BJ (cell line): Measurements from ENCODE around the gene PPIC. TPM values are rescaled to one million over a fixed set of nuclear protein-coding genes. Genes with fewer than 3 reads are reported as not detected.
"Not testable (repeated sequence)": the region's sequence is repeated elsewhere in the genome, so short reads cannot be mapped to it uniquely, and the experiment has no call there.

Source experiments
- CTCF ChIA-PET: fragments of 350-600 bp; formaldehyde crosslinking; extraction: SDS; loops from one replicate; lab custom pipeline; 2021; ENCODE audit warnings: antibody characterized with exemption, inconsistent platforms; lab: Yijun Ruan, JAX
- POLR2A ChIA-PET: fragments of 300-600 bp; sonication (Branson Sonifier 250); formaldehyde crosslinking; extraction: SDS; loops from one replicate; lab custom pipeline; 2021; ENCODE audit warnings: antibody characterized with exemption; lab: Charles Lee
- DNase-seq: peaks from one replicate; pipeline ENCODE4 v3.0.0-alpha.2; 2011; ENCODE audit warnings: low read depth
- H3K27me3 ChIP-seq: 2 replicates; pipeline ENCODE4 v1.6.0; 2011; ENCODE audit warnings: low read length; ENCODE audit not compliant: control insufficient read depth, insufficient read depth
- H3K36me3 ChIP-seq: 2 replicates; pipeline ENCODE4 v1.5.1; 2011; ENCODE audit warnings: low read length; ENCODE audit not compliant: control insufficient read depth, insufficient read depth
- H3K4me3 ChIP-seq: 2 replicates; pipeline ENCODE4 v1.5.1; 2011; ENCODE audit warnings: low read depth, mild to moderate bottlenecking, control low read depth, low read length
- CTCF ChIP-seq: IDR thresholded peaks from 2 replicates; pipeline ENCODE4 v1.5.1; 2011; ENCODE audit warnings: low read depth, mild to moderate bottlenecking, control low read depth, inconsistent platforms, low read length, moderate library complexity; ENCODE audit not compliant: insufficient read depth
- polyA plus RNA-seq: library from polyadenylated mRNA; depleted of rRNA; stranded (reverse); fragments of >200 nt; gene quantifications from 2 replicates; pipeline ENCODE4 v1.2.3, GENCODE V29; 2011; rRNA removed
- small RNA-seq: library from RNA; depleted of rRNA; stranded (forward); fragments of <200 nt; gene quantifications from one replicate; pipeline ENCODE3, GENCODE V24; 2012; ENCODE audit warnings: low replicate concordance, low read depth; ENCODE audit not compliant: insufficient read length

The PPIC gene
- polyA plus RNA-seq, 1 experiment: 62.3 TPM

DNA sequence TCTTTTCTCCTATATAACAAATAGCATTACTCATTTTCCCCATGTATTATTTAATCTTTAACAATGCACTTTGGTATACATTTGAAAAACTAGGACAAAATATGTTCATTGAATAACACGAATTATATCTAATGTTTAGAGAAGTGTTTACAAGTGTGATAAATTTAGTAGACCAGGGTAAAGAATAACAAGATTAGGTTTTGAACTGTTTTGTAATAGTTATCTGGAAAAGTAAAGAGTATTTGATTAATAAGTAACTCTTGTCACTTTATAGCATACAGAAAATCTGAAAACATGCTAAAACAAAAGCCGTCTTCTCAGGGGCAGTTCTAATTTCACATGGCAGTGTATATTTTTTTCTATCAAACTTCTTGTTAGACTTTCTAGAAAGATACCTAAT is 58.5 kb downstream of the PPIC start:
- H3K27me3 ChIP-seq: no peaks in the 10 kb centered on the region
- H3K36me3 ChIP-seq: no peaks in the 10 kb centered on the region
- ChIA-PET CTCF (no interaction called here), POLR2A (no interaction called here)
- TF ChIP-seq CTCF: no peak
- H3K4me3 ChIP-seq: no peak overlapping the region
- DNase-seq: no peak

- ChIA-PET CTCF (no interaction called here), POLR2A (no interaction called here)
- no peak overlapping the region for H3K4me3 ChIP-seq
- TF ChIP-seq CTCF: no peak
- no peak for DNase-seq
- no peaks in the 10 kb centered on the region for H3K27me3 ChIP-seq
- H3K36me3 ChIP-seq: no peaks in the 10 kb centered on the region
These were observed 59.2 kb downstream of the PPIC start for GRCh38 chr5:122977319-122977718.

GRCh38 chr5:122974251-122974650 is 62.3 kb downstream of the PPIC start:
- H3K36me3 ChIP-seq, H3K4me3 ChIP-seq, H3K27me3 ChIP-seq, DNase-seq, POLR2A ChIA-PET: not testable (repeated sequence)
- CTCF ChIA-PET: interaction anchor here (0.7 to 1.6 kb wide), 3 partner anchors 10 to 11 kb away, joined by 3 read pairs; no protein-coding TSS in a partner anchor

- H3K27me3 ChIP-seq, DNase-seq, CTCF ChIA-PET: not testable (repeated sequence)
These were observed 62.8 kb downstream of the PPIC start for GRCh38 chr5:122973759-122974158.

More at GRCh38 chr5:122973759-122974158, 62.8 kb downstream of the PPIC start:
- POLR2A ChIA-PET, H3K4me3 ChIP-seq, H3K36me3 ChIP-seq: not testable (repeated sequence)

Small RNA genes within 50 kb of the gene (small RNA-seq; reads per million reads assigned to genes)
- gene RN7SL689P: not detected
- not detected for gene RN7SL711P

Other genes with a start within 250 kb of the PPIC start
- 6.9 and 15.1 TPM in 2 replicates for gene SNX24, start 191.1 kb downstream of the PPIC start, polyA plus RNA-seq
- 0.31 and 0.32 TPM in 2 replicates for gene PRDM6, start 52.5 kb upstream of the PPIC start, polyA plus RNA-seq